PFSK-1 (cell line): ENCODE measurements around the gene TNRC6B. TPM values are rescaled to one million over a fixed set of nuclear protein-coding genes. Genes with fewer than 3 reads are reported as not detected.
A peak's percentile ranks its signal among the peaks of the same experiment; 100 is the strongest.

Experiments used
- FOXP2 ChIP-seq: optimal IDR thresholded peaks from 2 replicates; pipeline ENCODE3; 2011; ENCODE audit warnings: borderline replicate concordance, control low read depth, inconsistent platforms; ENCODE audit not compliant: insufficient read depth; ENCODE audit errors: extremely low read length, extremely low read depth
- POLR2AphosphoS5 ChIP-seq: IDR thresholded peaks from 2 replicates; pipeline ENCODE4 v1.6.1; 2012; ENCODE audit warnings: low read depth, mild to moderate bottlenecking, control low read depth, low read length, moderate library complexity
- SIN3A ChIP-seq: IDR thresholded peaks from 2 replicates; pipeline ENCODE4 v1.6.1; 2012; ENCODE audit warnings: mild to moderate bottlenecking, low read length, moderate library complexity, borderline replicate concordance; ENCODE audit not compliant: insufficient read depth
- TAF1 ChIP-seq: IDR thresholded peaks from 2 replicates; pipeline ENCODE4 v1.6.1; 2012; ENCODE audit warnings: low read length, control low read depth, borderline replicate concordance; ENCODE audit not compliant: insufficient read depth
- polyA plus RNA-seq: library from polyadenylated mRNA; unstranded; fragments of >200 nt; gene quantifications from one replicate; pipeline ENCODE4 v1.2.1, GENCODE V29; 2012; ENCODE audit warnings: low read depth, missing spikeins; ENCODE audit not compliant: insufficient read length
- TF ChIP-seq, protein P1 (sequence below), 2 experiments: IDR thresholded peaks; 2 replicates each; pipeline versions ENCODE4 v1.6.1 to v1.8.0; 2011 to 2012; ENCODE audit warnings: low read depth in 2 of 2, low read length in 2 of 2, control low read depth in 1 of 2, inconsistent platforms in 1 of 2, mild to moderate bottlenecking in 1 of 2, moderate library complexity in 1 of 2; ENCODE audit not compliant: insufficient read depth in 1 of 2

Gene TNRC6B, protein sequence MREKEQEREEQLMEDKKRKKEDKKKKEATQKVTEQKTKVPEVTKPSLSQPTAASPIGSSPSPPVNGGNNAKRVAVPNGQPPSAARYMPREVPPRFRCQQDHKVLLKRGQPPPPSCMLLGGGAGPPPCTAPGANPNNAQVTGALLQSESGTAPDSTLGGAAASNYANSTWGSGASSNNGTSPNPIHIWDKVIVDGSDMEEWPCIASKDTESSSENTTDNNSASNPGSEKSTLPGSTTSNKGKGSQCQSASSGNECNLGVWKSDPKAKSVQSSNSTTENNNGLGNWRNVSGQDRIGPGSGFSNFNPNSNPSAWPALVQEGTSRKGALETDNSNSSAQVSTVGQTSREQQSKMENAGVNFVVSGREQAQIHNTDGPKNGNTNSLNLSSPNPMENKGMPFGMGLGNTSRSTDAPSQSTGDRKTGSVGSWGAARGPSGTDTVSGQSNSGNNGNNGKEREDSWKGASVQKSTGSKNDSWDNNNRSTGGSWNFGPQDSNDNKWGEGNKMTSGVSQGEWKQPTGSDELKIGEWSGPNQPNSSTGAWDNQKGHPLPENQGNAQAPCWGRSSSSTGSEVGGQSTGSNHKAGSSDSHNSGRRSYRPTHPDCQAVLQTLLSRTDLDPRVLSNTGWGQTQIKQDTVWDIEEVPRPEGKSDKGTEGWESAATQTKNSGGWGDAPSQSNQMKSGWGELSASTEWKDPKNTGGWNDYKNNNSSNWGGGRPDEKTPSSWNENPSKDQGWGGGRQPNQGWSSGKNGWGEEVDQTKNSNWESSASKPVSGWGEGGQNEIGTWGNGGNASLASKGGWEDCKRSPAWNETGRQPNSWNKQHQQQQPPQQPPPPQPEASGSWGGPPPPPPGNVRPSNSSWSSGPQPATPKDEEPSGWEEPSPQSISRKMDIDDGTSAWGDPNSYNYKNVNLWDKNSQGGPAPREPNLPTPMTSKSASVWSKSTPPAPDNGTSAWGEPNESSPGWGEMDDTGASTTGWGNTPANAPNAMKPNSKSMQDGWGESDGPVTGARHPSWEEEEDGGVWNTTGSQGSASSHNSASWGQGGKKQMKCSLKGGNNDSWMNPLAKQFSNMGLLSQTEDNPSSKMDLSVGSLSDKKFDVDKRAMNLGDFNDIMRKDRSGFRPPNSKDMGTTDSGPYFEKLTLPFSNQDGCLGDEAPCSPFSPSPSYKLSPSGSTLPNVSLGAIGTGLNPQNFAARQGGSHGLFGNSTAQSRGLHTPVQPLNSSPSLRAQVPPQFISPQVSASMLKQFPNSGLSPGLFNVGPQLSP (N-terminal part only)
- 3.9 TPM for polyA plus RNA-seq

DNA sequence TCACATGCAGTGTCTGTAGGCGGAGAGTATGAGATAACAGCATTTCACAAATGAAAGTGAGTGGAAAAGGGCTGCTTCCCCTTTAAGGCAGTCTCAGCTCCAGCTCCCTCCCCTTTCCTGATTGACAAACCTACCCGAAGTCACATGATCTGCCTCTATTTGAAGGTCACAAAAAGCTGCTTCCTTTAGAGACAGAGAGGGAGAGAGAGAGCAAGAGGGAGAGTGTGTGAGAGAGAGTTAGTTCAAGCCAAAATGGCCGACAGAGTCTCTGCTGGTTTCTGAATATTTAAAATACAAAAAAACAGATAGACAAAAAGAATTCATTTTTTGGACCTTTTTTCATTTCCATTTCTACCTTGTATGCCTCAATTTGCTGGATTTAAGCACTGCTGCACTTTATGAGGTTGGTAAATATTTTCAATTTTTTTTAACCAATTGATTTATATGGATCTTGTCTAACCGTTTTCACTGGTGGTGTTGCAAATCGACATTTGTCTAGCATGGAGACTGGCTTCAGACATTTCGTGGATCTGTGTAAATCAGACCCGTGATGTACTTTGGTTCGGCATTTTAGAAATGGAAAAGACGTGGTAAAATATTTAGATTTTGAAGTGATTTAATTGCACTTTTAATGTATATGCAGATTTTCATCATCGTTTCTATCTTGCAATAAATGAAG lies at the start of gene TNRC6B:
TSS of gene TNRC6B (plus strand) at position 188 of the 679 bp plus-strand sequence. CDS start at position 399, 211 bp downstream.
- TF ChIP-seq, protein P1, sequence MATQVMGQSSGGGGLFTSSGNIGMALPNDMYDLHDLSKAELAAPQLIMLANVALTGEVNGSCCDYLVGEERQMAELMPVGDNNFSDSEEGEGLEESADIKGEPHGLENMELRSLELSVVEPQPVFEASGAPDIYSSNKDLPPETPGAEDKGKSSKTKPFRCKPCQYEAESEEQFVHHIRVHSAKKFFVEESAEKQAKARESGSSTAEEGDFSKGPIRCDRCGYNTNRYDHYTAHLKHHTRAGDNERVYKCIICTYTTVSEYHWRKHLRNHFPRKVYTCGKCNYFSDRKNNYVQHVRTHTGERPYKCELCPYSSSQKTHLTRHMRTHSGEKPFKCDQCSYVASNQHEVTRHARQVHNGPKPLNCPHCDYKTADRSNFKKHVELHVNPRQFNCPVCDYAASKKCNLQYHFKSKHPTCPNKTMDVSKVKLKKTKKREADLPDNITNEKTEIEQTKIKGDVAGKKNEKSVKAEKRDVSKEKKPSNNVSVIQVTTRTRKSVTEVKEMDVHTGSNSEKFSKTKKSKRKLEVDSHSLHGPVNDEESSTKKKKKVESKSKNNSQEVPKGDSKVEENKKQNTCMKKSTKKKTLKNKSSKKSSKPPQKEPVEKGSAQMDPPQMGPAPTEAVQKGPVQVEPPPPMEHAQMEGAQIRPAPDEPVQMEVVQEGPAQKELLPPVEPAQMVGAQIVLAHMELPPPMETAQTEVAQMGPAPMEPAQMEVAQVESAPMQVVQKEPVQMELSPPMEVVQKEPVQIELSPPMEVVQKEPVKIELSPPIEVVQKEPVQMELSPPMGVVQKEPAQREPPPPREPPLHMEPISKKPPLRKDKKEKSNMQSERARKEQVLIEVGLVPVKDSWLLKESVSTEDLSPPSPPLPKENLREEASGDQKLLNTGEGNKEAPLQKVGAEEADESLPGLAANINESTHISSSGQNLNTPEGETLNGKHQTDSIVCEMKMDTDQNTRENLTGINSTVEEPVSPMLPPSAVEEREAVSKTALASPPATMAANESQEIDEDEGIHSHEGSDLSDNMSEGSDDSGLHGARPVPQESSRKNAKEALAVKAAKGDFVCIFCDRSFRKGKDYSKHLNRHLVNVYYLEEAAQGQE (IDR thresholded peaks at IDR 0.05; ENCODE audit: insufficient read depth in 1 of 2, low read depth in 2 of 2, low read length in 2 of 2), result no peak
- TF ChIP-seq FOXP2 (no peak), SIN3A (0 out of 2 replicates have a peak, but pooled peaks have one; percentile 19), POLR2AphosphoS5 (peak; percentile 100), TAF1 (peak; percentile 98)

DNA sequence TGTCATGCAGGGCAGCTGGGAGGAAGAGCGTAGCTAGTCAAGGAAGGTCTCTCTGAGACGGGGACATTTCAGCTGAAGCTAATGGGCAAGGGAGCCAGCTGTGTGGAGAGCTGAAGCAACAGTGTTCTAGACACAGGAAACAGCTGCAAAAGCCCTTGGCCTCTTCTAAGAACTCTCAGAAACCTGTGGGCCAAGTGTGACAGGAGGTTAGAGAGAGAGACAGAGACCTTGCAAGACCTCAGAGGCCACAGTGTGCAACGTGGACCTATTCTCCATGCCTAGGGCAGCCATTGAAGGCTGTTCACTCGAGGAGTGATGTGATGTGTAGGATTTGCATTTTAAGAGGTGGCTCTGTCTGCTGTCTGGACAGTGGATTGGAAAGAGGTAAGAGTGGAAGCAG lies 48.7 kb upstream of the TNRC6B start:
- TF ChIP-seq TAF1, result no peak
- TF ChIP-seq, protein P1 (IDR thresholded peaks at IDR 0.05; ENCODE audit: insufficient read depth in 1 of 2, low read depth in 2 of 2, low read length in 2 of 2), result no peak
- TF ChIP-seq SIN3A, result no peak
- TF ChIP-seq POLR2AphosphoS5, result no peak
- no peak for TF ChIP-seq FOXP2

DNA sequence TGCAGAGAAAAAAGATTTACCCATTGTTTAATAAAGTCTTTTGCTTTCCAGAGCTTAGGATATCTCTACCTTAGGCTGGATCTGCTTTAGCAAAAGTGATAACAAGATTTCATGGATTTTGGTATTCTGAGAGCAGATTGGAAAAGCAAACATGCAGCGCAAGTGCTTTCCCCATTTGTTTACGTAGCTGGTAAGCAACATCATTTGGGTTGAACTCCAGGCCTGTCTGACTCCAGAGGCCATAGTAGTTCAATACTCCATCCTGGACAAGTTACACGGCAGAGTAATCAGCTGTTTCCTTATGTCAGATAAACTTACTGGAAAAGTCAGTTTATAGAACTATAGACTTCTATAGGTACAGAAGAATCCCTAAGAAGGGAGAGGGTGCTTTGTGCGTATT lies 40.6 kb upstream of the TNRC6B start:
- TF ChIP-seq SIN3A, result no peak
- TF ChIP-seq POLR2AphosphoS5, result no peak
- TF ChIP-seq, protein P1 (IDR thresholded peaks at IDR 0.05; ENCODE audit: insufficient read depth in 1 of 2, low read depth in 2 of 2, low read length in 2 of 2), result no peak
- no peak for TF ChIP-seq FOXP2
- no peak for TF ChIP-seq TAF1

DNA sequence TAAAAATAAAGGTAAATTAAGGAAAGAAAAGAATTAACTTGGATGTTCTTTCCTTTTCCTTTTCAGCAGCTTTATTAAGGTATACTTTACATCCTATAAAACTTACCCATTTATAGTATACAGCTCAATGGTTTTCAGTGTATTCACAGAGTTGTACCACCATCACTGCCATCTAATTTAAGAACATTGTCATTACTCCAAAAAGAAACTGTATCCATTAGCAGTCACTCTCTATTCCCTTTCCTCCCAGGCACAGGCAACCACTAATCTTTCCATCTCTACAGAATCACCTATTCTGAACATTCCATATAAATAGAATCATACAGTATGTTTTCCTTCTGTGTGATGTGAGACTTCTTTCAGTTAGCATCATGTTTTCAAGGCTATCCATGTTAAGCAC lies 38.9 kb upstream of the TNRC6B start:
- TF ChIP-seq FOXP2, result no peak
- TF ChIP-seq POLR2AphosphoS5, result no peak
- TF ChIP-seq SIN3A, result no peak
- TF ChIP-seq TAF1, result no peak
- TF ChIP-seq, protein P1 (IDR thresholded peaks at IDR 0.05; ENCODE audit: insufficient read depth in 1 of 2, low read depth in 2 of 2, low read length in 2 of 2), result no peak
